Measurements from ENCODE around the gene HRG. TPM values are rescaled to one million over a fixed set of nuclear protein-coding genes. Genes with fewer than 3 reads are reported as not detected.

The HRG gene
- total and polyA plus RNA-seq, 2 of the 8 experiments (the other 6 are each of a cell fraction or from before 2014, with no cell fraction given): 0.03 to 0.15 TPM

- no peak for TF ChIP-seq PHF8 (conservative IDR thresholded peaks at IDR 0.05; ENCODE audit: low read depth, low read length)
Measured at GRCh38 chr3:186648851-186649250, 17.0 kb upstream of the HRG start (continued).
